ENCODE measurements around the gene SLC9A6. TPM values are rescaled to one million over a fixed set of nuclear protein-coding genes. Genes with fewer than 3 reads are reported as not detected.

The SLC9A6 gene
- total and polyA plus RNA-seq, 2 of the 8 experiments (the other 6 are each of a cell fraction or from before 2014, with no cell fraction given) = 8.0 to 14.1 TPM

GRCh38 chrX:136029766-136030165 lies 44.5 kb downstream of the SLC9A6 start (continued):
- TF ChIP-seq CHD7 (IDR thresholded peaks at IDR 0.05; ENCODE audit: insufficient replicate concordance, low read length) (no peak), CEBPB (IDR thresholded peaks at IDR 0.05; ENCODE audit: low read depth, low read length) (no peak), RBBP5 (IDR thresholded peaks at IDR 0.05; ENCODE audit: borderline replicate concordance, low read depth, low read length) (no peak), SIRT6 (IDR thresholded peaks at IDR 0.05; ENCODE audit: low read length) (no peak), BACH1 (IDR thresholded peaks at IDR 0.05; ENCODE audit: low read length) (no peak), CREB1 (IDR thresholded peaks at IDR 0.05) (no peak), SRF (IDR thresholded peaks at IDR 0.05; ENCODE audit: low read depth, low read length) (no peak), EP300 (IDR thresholded peaks at IDR 0.05; ENCODE audit: borderline replicate concordance in 1 of 2, low read depth in 2 of 2, low read length in 2 of 2) (no peak), SAP30 (IDR thresholded peaks at IDR 0.05; ENCODE audit: insufficient read depth, insufficient replicate concordance, low read length) (no peak), CBX8 (IDR thresholded peaks at IDR 0.05; ENCODE audit: borderline replicate concordance, low read depth, low read length) (no peak), RNF2 (IDR thresholded peaks at IDR 0.05; ENCODE audit: borderline replicate concordance, low read depth, low read length, missing control alignments, poor library complexity, severe bottlenecking) (no peak)
